ENCODE results near the gene CD177.

GRCh38 chr19:43316591-43317319 lies 36.7 kb upstream of the CD177 start:
- peak; percentile 32; the same call in 1 of the 2 replicates for TF ChIP-seq CTCF (conservative IDR thresholded peaks at IDR 0.05; ENCODE audit: low read depth, low read length)
- no peak for TF ChIP-seq EZH2 (IDR thresholded peaks at IDR 0.05; ENCODE audit: borderline replicate concordance, low read depth, low read length, poor library complexity, severe bottlenecking)
